Endothelial cell of umbilical vein (primary cell): ENCODE data around the gene CACNA2D2. TPM values are rescaled to one million over a fixed set of nuclear protein-coding genes. Genes with fewer than 3 reads are reported as not detected.

Source experiments
- BruUV-seq: library from RNA; stranded (reverse); fragments of 400-500 nt; replicated peaks from 2 replicates; lab custom pipeline; 2021; lab: Mats Ljungman, UMichigan
- CTCF ChIA-PET: fragments of 300-600, 350-600 bp; sonication (Branson Sonifier 250); formaldehyde crosslinking; loops from one replicate; lab custom pipeline; 2021; ENCODE audit warnings: antibody characterized with exemption, inconsistent platforms; lab: Charles Lee
- POLR2A ChIA-PET: fragments of 300-600, 350-600 bp; sonication (Branson Sonifier 250); formaldehyde crosslinking; loops from one replicate; lab custom pipeline; 2021; ENCODE audit warnings: antibody characterized with exemption, inconsistent platforms; lab: Charles Lee
- DNase-seq: peaks from one replicate; pipeline ENCODE4 v3.0.0-alpha.2; 2011; ENCODE audit warnings: low read depth, low spot score
- FAIRE-seq: peaks from 2 replicates; lab custom pipeline; 2011; peaks lifted over from hg19 to GRCh38; lab: Jason Lieb, UNC
- H2AFZ ChIP-seq: 2 replicates; pipeline ENCODE4 v1.6.0; 2012; ENCODE audit warnings: low read depth, low read length, control low read depth, inconsistent platforms
- H3K27ac ChIP-seq: 2 replicates; pipeline ENCODE4 v1.5.1; 2011; ENCODE audit warnings: low read depth, mild to moderate bottlenecking, control low read depth, low read length, moderate library complexity; ENCODE audit not compliant: insufficient read depth
- H3K27me3 ChIP-seq, 2 experiments: 2 replicates each; pipeline versions ENCODE4 v1.6.0 to v1.6.1; 2011; ENCODE audit warnings: low read length in 2 of 2, mixed read lengths in 1 of 2; ENCODE audit not compliant: control insufficient read depth in 2 of 2, insufficient read depth in 2 of 2
- H3K36me3 ChIP-seq, 2 experiments: 2 replicates in 1 of 2; 3 replicates in 1 of 2; pipeline ENCODE4 v1.5.1; 2011; ENCODE audit warnings: low read length in 2 of 2, mild to moderate bottlenecking in 1 of 2, moderate library complexity in 1 of 2; ENCODE audit not compliant: control insufficient read depth in 2 of 2, insufficient read depth in 2 of 2; ENCODE audit errors: extremely low read depth in 1 of 2
- H3K4me1 ChIP-seq: 3 replicates; pipeline ENCODE4 v1.5.1; 2011; ENCODE audit warnings: mild to moderate bottlenecking, low read length; ENCODE audit not compliant: control insufficient read depth, insufficient read depth; ENCODE audit errors: extremely low read depth
- H3K4me2 ChIP-seq: 2 replicates; pipeline ENCODE4 v1.6.1; 2011; ENCODE audit warnings: low read length, control low read depth, mixed read lengths; ENCODE audit not compliant: insufficient read depth
- H3K4me3 ChIP-seq, 3 experiments: fragments of 200-600 bp in 1 of 3; sonication (generic), shearing (Covaris generic) in 1 of 3; replicated peaks in 1 of 3; 2 replicates each; pipeline ENCODE4 v1.5.1; 2011 to 2016; ENCODE audit warnings: control low read depth in 3 of 3, low read length in 3 of 3, mild to moderate bottlenecking in 2 of 3, inconsistent platforms in 1 of 3, low read depth in 1 of 3, moderate library complexity in 1 of 3; ENCODE audit not compliant: insufficient read depth in 1 of 3
- H3K79me2 ChIP-seq: 2 replicates; pipeline ENCODE4 v1.6.0; 2012; ENCODE audit warnings: low read length, inconsistent platforms; ENCODE audit not compliant: control insufficient read depth, insufficient read depth
- H3K9ac ChIP-seq: replicated peaks from 2 replicates; pipeline ENCODE3; 2011; ENCODE audit warnings: low read length, control low read depth; ENCODE audit not compliant: insufficient read depth; ENCODE audit errors: extremely low read depth
- H3K9me1 ChIP-seq: replicated peaks from 3 replicates; pipeline ENCODE4 v1.6.0; 2011; ENCODE audit warnings: mild to moderate bottlenecking, low read length; ENCODE audit not compliant: control insufficient read depth, insufficient read depth; ENCODE audit errors: extremely low read depth
- H3K9me3 ChIP-seq: replicated peaks from 2 replicates; pipeline ENCODE4 v1.5.1; 2012; ENCODE audit warnings: low read length, inconsistent platforms; ENCODE audit not compliant: control insufficient read depth, insufficient read depth
- H4K20me1 ChIP-seq: replicated peaks from 2 replicates; pipeline ENCODE3; 2011; ENCODE audit warnings: mild to moderate bottlenecking, low read length; ENCODE audit not compliant: control insufficient read depth, insufficient read depth; ENCODE audit errors: extremely low read depth
- CTCF ChIP-seq, 2 donors: IDR thresholded peaks; 1 replicate in 1 of 2; 2 replicates in 1 of 2; pipeline ENCODE4 v1.5.1; 2011; ENCODE audit warnings: low read length in 2 of 2, mild to moderate bottlenecking in 2 of 2, moderate library complexity in 2 of 2, control low read depth in 1 of 2, inconsistent platforms in 1 of 2, low read depth in 1 of 2; ENCODE audit not compliant: insufficient read depth in 1 of 2; ENCODE audit errors: extremely low read depth in 1 of 2
- EZH2 ChIP-seq: IDR thresholded peaks from 2 replicates; pipeline ENCODE4 v1.6.1; 2012; ENCODE audit warnings: borderline replicate concordance, low read depth, mild to moderate bottlenecking, moderate library complexity, low read length, inconsistent platforms; ENCODE audit not compliant: severe bottlenecking
- FOS ChIP-seq: IDR thresholded peaks from 2 replicates; pipeline ENCODE4 v1.6.1; 2011; ENCODE audit warnings: mild to moderate bottlenecking, low read length, moderate library complexity, borderline replicate concordance; ENCODE audit not compliant: insufficient read depth
- GATA2 ChIP-seq: IDR thresholded peaks from 2 replicates; pipeline ENCODE4 v1.7.0; 2011; ENCODE audit warnings: low read depth, mild to moderate bottlenecking, moderate library complexity, mixed read lengths, low read length; ENCODE audit not compliant: insufficient read length, insufficient read depth
- JUN ChIP-seq: IDR thresholded peaks from 2 replicates; pipeline ENCODE4 v1.6.1; 2011; ENCODE audit warnings: borderline replicate concordance, low read depth; ENCODE audit not compliant: insufficient read length, insufficient read depth
- MAX ChIP-seq: IDR thresholded peaks from 2 replicates; pipeline ENCODE4 v1.6.1; 2011; ENCODE audit not compliant: insufficient read depth, insufficient read length
- MYC ChIP-seq: IDR thresholded peaks from one replicate; pipeline ENCODE4 v1.6.1; 2011; ENCODE audit warnings: mild to moderate bottlenecking, low read depth, low read length
- POLR2A ChIP-seq: IDR thresholded peaks from 2 replicates; pipeline ENCODE4 v1.6.1; 2012; ENCODE audit warnings: low read depth, mild to moderate bottlenecking, control low read depth, low read length
- POLR2AphosphoS5 ChIP-seq: IDR thresholded peaks from 2 replicates; pipeline ENCODE4 v1.6.1; 2012; ENCODE audit warnings: low read depth, mild to moderate bottlenecking, control low read depth, low read length, moderate library complexity; ENCODE audit not compliant: insufficient read depth
- dilution Hi-C: fragments of 300-500 bp; cut with MboI; formaldehyde crosslinking; loops from one replicate; pipeline ENCODE4 v1.15.0; 2019; ENCODE audit warnings: low sequenced_read_pairs; ENCODE audit not compliant: extremely low pct_ligation_motif_present
- intact Hi-C: fragments of 100-400 bp; cut with micrococcal nuclease; formaldehyde crosslinking; loops from one replicate; pipeline ENCODE4 v1.10.0; 2022
- polyA plus RNA-seq, 4 experiments: library from polyadenylated mRNA; depleted of rRNA in 3 of 4; stranded (reverse) in 3 of 4; unstranded in 1 of 4; fragments of >200 nt; gene quantifications; 2 replicates each; pipeline versions ENCODE4 v1.2.1 to v1.2.3, GENCODE V29; 2011 to 2012; ENCODE audit warnings: missing spikeins in 1 of 4
- total RNA-seq: library from RNA; stranded (reverse); gene quantifications from 2 replicates; pipeline ENCODE4 v1.2.3, GENCODE V29; 2021

CACNA2D2 gene
- total and polyA plus RNA-seq, 2 donors (not counting 3 experiments of a cell fraction or from before 2014, with no cell fraction given) = 0.15 TPM; not detected in 1

- H3K27me3 ChIP-seq = no peaks in the 10 kb centered on the region
- H3K79me2 ChIP-seq = no peaks in the 10 kb centered on the region
- FAIRE-seq = no peak
- intact Hi-C loops = no loop called here
- no peaks in the 10 kb centered on the region for H3K36me3 ChIP-seq
- no peaks in the 10 kb centered on the region for H3K4me1 ChIP-seq
- no peak overlapping the region for H2AFZ ChIP-seq
- BruUV-seq = no TSS peak
- H3K4me3 ChIP-seq = no peak overlapping the region
- TF ChIP-seq GATA2 = no peak
- TF ChIP-seq MAX = no peak
- no peak for TF ChIP-seq MYC
- no peak for TF ChIP-seq POLR2A
- TF ChIP-seq POLR2AphosphoS5 = no peak
- TF ChIP-seq JUN = no peak
- no peak for TF ChIP-seq FOS
- TF ChIP-seq CTCF (IDR thresholded peaks at IDR 0.05; ENCODE audit: extremely low read depth in 1 of 2, insufficient read depth in 1 of 2, low read depth in 1 of 2, low read length in 2 of 2) = no peak
- no peak for TF ChIP-seq EZH2
- no peaks in the 10 kb centered on the region for H4K20me1 ChIP-seq
- no peaks in the 10 kb centered on the region for H3K9me1 ChIP-seq
- ChIA-PET POLR2A (interaction anchor here (0.6 kb wide), 1 partner anchor 1110 kb away, joined by 7 read pairs; no protein-coding TSS in a partner anchor), CTCF (interaction anchor here (1.2 kb wide), 1 partner anchor 43 kb away, joined by 4 read pairs; no protein-coding TSS in a partner anchor)
- peak; percentile 40 for DNase-seq
- H3K9me3 ChIP-seq = no peaks in the 10 kb centered on the region
- dilution Hi-C loops = no loop called here
- H3K27ac ChIP-seq = no peak overlapping the region
- H3K4me2 ChIP-seq = no peak overlapping the region
- H3K9ac ChIP-seq = no peak overlapping the region
Measured at GRCh38 chr3:50390508-50391224, 112.8 kb downstream of the CACNA2D2 start.
